GM12865 (cell line): ENCODE measurements around the gene LOXL1.

Experiments used
- DNase-seq: peaks from one replicate; pipeline ENCODE4 v3.0.0; 2010; ENCODE audit warnings: low read depth
- H3K4me3 ChIP-seq: 2 replicates; pipeline ENCODE4 v1.5.1; 2011; ENCODE audit warnings: mild to moderate bottlenecking, low read depth, low read length, control low read depth
- TF ChIP-seq, protein P1 (sequence below): IDR thresholded peaks from 2 replicates; pipeline ENCODE4 v1.5.1; 2011; ENCODE audit warnings: low read length, control low read depth, low read depth, inconsistent platforms; ENCODE audit not compliant: insufficient read depth; ENCODE audit errors: missing control alignments

Gene LOXL1

DNA sequence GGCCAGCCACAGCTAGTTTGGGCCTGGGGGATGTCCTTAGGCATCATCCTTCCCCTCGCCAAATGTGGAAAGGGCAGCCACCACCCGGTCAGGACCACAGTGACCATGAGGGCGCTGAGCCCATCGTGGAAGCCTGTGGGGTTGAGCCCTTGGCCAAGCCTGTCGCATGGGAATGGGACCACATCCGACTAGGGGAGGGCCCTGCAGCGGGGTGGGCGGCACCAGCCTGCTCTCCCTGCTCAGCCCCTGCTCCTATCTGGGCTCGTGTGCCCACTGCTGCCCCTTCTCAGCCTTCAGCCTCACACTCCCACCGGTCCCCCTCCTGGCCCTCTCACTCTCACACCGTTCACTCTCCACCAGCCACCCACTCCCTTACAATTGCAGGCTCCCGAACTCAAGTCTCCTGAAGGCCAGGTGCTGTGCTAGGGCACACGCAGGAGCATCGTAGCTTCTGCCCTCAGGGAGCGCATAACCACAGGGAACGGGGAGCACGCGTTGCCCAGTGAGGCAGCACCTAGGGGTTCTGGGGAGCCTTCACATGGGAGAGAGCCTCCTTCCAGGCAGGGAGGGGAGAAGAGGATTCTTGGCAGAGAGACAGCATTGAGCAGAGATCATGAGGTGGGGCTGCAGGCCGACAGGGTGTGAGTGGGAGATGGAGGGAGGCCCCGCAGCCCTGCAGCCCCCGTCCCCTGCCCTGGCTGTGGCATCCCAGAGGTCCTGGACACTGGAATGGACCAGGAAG lies 26.1 kb downstream of the LOXL1 start:
- TF ChIP-seq, protein P1, sequence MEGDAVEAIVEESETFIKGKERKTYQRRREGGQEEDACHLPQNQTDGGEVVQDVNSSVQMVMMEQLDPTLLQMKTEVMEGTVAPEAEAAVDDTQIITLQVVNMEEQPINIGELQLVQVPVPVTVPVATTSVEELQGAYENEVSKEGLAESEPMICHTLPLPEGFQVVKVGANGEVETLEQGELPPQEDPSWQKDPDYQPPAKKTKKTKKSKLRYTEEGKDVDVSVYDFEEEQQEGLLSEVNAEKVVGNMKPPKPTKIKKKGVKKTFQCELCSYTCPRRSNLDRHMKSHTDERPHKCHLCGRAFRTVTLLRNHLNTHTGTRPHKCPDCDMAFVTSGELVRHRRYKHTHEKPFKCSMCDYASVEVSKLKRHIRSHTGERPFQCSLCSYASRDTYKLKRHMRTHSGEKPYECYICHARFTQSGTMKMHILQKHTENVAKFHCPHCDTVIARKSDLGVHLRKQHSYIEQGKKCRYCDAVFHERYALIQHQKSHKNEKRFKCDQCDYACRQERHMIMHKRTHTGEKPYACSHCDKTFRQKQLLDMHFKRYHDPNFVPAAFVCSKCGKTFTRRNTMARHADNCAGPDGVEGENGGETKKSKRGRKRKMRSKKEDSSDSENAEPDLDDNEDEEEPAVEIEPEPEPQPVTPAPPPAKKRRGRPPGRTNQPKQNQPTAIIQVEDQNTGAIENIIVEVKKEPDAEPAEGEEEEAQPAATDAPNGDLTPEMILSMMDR: no peak
- no peak overlapping the region for H3K4me3 ChIP-seq

GRCh38 chr15:73952913-73953750 lies 26.9 kb downstream of the LOXL1 start:
- no peak for DNase-seq
- TF ChIP-seq, protein P1: no peak
- no peak overlapping the region for H3K4me3 ChIP-seq

More for the DNA sequence above, 26.1 kb downstream of the LOXL1 start:
- no peak for DNase-seq

GRCh38 chr15:73954188-73955145 lies 28.2 kb downstream of the LOXL1 start:
- H3K4me3 ChIP-seq: no peak overlapping the region
- DNase-seq: no peak
- TF ChIP-seq, protein P1: no peak

- TF ChIP-seq, protein P1: no peak
- DNase-seq: no peak
- H3K4me3 ChIP-seq: no peak overlapping the region
Measured at GRCh38 chr15:73955326-73955725, 29.1 kb downstream of the LOXL1 start.

- no peak for DNase-seq
- TF ChIP-seq, protein P1: no peak
- no peak overlapping the region for H3K4me3 ChIP-seq
Measured at GRCh38 chr15:73955861-73956742, 29.8 kb downstream of the LOXL1 start.

DNA sequence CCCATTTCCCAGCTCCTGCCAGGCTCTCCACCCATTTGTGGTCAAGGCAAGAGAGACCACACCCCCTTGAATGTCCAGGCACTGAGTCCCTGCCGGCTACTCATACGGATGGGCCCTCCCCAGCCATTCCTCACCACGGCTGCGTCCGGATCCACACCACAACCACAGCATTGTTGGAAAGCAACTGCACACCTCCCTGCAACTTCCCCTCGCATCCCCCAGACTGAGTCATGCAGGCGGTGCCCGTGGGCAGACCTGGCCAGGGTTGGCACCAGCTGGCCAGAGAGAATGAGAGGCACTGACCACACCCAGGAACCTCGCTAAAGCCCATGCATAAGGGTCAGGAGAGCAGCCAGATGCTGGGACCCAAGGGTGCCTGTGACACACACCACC lies 30.5 kb downstream of the LOXL1 start:
- DNase-seq: no peak
- TF ChIP-seq, protein P1: no peak
- H3K4me3 ChIP-seq: no peak overlapping the region
